Stimulated activated CD8-positive, alpha-beta memory T cell treated with anti-CD3 and anti-CD28 coated beads, Interleukin-2, amount 100 ng/mL, for 1 hour (primary cell): ENCODE data around the gene GPX6.
"Not testable (repeated sequence)": the region's sequence is repeated elsewhere in the genome, so short reads cannot be mapped to it uniquely, and the experiment has no call there.

Source experiments
- DNase-seq, 2 donors: peaks; one replicate each; pipeline ENCODE4 v3.0.0-alpha.2; 2020; ENCODE audit warnings: low read depth in 2 of 2

GPX6 gene

GRCh38 chr6:28523241-28523622, 7.6 kb upstream of the GPX6 start:
- DNase-seq = peak in 1 of 2 donors; percentile 14

GRCh38 chr6:28522594-28523240, 7.1 kb upstream of the GPX6 start:
- DNase-seq = no peak

- DNase-seq = no peak
These were observed 2.4 kb upstream of the GPX6 start for GRCh38 chr6:28517964-28518363.

- DNase-seq = not testable (repeated sequence)
These were observed 3.2 kb downstream of the GPX6 start for GRCh38 chr6:28512387-28512786.

GRCh38 chr6:28511628-28512300, 3.8 kb downstream of the GPX6 start:
- DNase-seq = no peak

GRCh38 chr6:28506807-28507475, 8.7 kb downstream of the GPX6 start:
- no peak for DNase-seq

- DNase-seq = no peak
These were observed 9.9 kb downstream of the GPX6 start for GRCh38 chr6:28505733-28506132.

- not testable (repeated sequence) for DNase-seq
These were observed 12.8 kb downstream of the GPX6 start for GRCh38 chr6:28502709-28503305.

GRCh38 chr6:28502136-28502535, 13.5 kb downstream of the GPX6 start:
- DNase-seq = not testable (repeated sequence)

GRCh38 chr6:28501259-28501658, 14.3 kb downstream of the GPX6 start:
- no peak for DNase-seq

- DNase-seq = no peak
These were observed 17.7 kb downstream of the GPX6 start for GRCh38 chr6:28497893-28498292.

- DNase-seq = no peak
These were observed 18.3 kb downstream of the GPX6 start for GRCh38 chr6:28497306-28497705.

- DNase-seq = no peak
These were observed 19.4 kb downstream of the GPX6 start for GRCh38 chr6:28496099-28496779.

GRCh38 chr6:28491984-28492317, 23.6 kb downstream of the GPX6 start:
- DNase-seq = no peak

- DNase-seq = no peak
These were observed 25.2 kb downstream of the GPX6 start for GRCh38 chr6:28490205-28490890.

- DNase-seq = peak in 1 of 2 donors; percentile 4
These were observed 26.0 kb downstream of the GPX6 start for GRCh38 chr6:28489366-28490204.

- DNase-seq = no peak
These were observed 26.7 kb downstream of the GPX6 start for GRCh38 chr6:28488916-28489365.

- DNase-seq = no peak
These were observed 28.4 kb downstream of the GPX6 start for GRCh38 chr6:28486988-28487742.

- no peak for DNase-seq
These were observed 29.1 kb downstream of the GPX6 start for GRCh38 chr6:28486533-28486932.

- DNase-seq = no peak
These were observed 30.1 kb downstream of the GPX6 start for GRCh38 chr6:28485482-28485881.
